ENCODE results near the gene CDH12.

DNA sequence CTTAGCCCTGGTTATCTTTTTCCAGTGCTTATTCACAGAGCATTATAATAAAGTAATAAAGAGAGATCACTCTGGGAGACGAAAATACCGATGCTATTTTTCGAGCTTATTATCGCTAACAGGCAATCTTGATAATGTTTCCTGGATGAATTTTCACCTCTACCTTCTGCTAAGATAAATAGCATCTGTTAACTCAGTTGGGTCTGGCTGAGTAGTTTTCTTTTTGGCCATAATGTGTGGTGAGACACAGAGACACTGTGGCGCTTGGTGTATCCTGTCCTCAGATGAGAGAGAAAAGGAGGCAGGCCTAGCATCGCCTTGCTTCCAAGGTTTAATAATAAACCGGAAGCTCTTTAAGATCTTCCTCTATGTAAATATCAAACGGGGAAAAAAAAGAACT lies 46.2 kb upstream of the CDH12 start:
- TF ChIP-seq JUND (IDR thresholded peaks at IDR 0.05) (no peak), ZBTB33 (IDR thresholded peaks at IDR 0.05) (no peak), ATF3 (IDR thresholded peaks at IDR 0.05) (no peak)
- TF ChIP-seq, protein P1, sequence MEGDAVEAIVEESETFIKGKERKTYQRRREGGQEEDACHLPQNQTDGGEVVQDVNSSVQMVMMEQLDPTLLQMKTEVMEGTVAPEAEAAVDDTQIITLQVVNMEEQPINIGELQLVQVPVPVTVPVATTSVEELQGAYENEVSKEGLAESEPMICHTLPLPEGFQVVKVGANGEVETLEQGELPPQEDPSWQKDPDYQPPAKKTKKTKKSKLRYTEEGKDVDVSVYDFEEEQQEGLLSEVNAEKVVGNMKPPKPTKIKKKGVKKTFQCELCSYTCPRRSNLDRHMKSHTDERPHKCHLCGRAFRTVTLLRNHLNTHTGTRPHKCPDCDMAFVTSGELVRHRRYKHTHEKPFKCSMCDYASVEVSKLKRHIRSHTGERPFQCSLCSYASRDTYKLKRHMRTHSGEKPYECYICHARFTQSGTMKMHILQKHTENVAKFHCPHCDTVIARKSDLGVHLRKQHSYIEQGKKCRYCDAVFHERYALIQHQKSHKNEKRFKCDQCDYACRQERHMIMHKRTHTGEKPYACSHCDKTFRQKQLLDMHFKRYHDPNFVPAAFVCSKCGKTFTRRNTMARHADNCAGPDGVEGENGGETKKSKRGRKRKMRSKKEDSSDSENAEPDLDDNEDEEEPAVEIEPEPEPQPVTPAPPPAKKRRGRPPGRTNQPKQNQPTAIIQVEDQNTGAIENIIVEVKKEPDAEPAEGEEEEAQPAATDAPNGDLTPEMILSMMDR (IDR thresholded peaks at IDR 0.05; ENCODE audit: low read depth, low read length, missing input control) = no peak
